Measurements from ENCODE around the gene KLK10. TPM values are rescaled to one million over a fixed set of nuclear protein-coding genes. Genes with fewer than 3 reads are reported as not detected.

Gene KLK10
- total RNA-seq, 1 experiment from 2014 or later, result 28.0 TPM

DNA sequence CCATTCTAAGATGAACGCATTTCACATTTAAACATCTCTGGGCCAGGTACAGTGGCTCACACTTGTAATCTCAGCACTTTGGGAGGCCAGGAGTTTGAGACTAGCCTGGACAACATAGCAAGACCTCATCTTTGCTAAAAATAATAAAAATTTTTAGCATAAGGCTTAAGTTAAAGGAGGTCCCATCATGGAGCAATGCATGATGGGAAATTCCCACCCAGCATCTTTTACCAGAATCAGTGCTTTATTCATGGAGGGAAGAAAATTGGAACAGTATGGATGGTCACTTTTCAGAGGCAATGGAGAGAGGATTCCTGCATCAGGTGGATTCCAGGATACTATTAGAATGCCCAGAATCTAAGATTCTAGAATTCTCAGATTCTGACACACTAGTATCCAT is 14.3 kb downstream of the KLK10 start:
- no peak for DNase-seq
- TF ChIP-seq, protein P1, sequence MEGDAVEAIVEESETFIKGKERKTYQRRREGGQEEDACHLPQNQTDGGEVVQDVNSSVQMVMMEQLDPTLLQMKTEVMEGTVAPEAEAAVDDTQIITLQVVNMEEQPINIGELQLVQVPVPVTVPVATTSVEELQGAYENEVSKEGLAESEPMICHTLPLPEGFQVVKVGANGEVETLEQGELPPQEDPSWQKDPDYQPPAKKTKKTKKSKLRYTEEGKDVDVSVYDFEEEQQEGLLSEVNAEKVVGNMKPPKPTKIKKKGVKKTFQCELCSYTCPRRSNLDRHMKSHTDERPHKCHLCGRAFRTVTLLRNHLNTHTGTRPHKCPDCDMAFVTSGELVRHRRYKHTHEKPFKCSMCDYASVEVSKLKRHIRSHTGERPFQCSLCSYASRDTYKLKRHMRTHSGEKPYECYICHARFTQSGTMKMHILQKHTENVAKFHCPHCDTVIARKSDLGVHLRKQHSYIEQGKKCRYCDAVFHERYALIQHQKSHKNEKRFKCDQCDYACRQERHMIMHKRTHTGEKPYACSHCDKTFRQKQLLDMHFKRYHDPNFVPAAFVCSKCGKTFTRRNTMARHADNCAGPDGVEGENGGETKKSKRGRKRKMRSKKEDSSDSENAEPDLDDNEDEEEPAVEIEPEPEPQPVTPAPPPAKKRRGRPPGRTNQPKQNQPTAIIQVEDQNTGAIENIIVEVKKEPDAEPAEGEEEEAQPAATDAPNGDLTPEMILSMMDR (conservative IDR thresholded peaks at IDR 0.05), result no peak
- TF ChIP-seq EZH2 (IDR thresholded peaks at IDR 0.05; ENCODE audit: low read depth), result no peak
- Histone ChIP-seq H3F3A (ENCODE audit: insufficient read depth, low read depth) (peaks cover 23% of the 10 kb centered on the region; the same call in 1 of the 2 replicates), H3K4me2 (no peak overlapping the region), H2AFZ (no peak overlapping the region), H3K4me1 (replicated peaks; ENCODE audit: insufficient read depth) (peaks cover 14% of the 10 kb centered on the region), H3K4me3 (no peak overlapping the region), H3K27ac (no peak overlapping the region), H3K27me3 (ENCODE audit: insufficient read depth, low read depth) (no peaks in the 10 kb centered on the region), H3K36me3 (ENCODE audit: low read depth) (no peaks in the 10 kb centered on the region), H3K79me2 (ENCODE audit: low read depth) (peaks cover 7% of the 10 kb centered on the region), H3K9me3 (ENCODE audit: insufficient read depth, low read depth) (no peaks in the 10 kb centered on the region), H4K20me1 (ENCODE audit: insufficient read depth) (no peaks in the 10 kb centered on the region), H3K9me2 (ENCODE audit: insufficient read depth) (no peaks in the 10 kb centered on the region)
- no TSS peak for BruUV-seq (replicated peaks)
- CTCF ChIA-PET, result no interaction called here
- intact Hi-C loops (cut with micrococcal nuclease; ENCODE audit: unreplicated experiment), result no loop called here
- POLR2A ChIA-PET (ENCODE audit: unreplicated experiment), result no interaction called here

GRCh38 chr19:51003316-51003715 is 16.2 kb downstream of the KLK10 start:
- no peak for DNase-seq
- no TSS peak for BruUV-seq (replicated peaks)
- CTCF ChIA-PET, result no interaction called here

GRCh38 chr19:51002542-51003311 is 16.8 kb downstream of the KLK10 start:
- Histone ChIP-seq H2AFZ (peak overlapping the region; percentile 77), H3K9me3 (ENCODE audit: insufficient read depth, low read depth) (no peaks in the 10 kb centered on the region), H3K27ac (peak overlapping the region; percentile 66), H3K36me3 (ENCODE audit: low read depth) (peaks cover 7% of the 10 kb centered on the region; the same call in 1 of the 2 replicates), H4K20me1 (ENCODE audit: insufficient read depth) (no peaks in the 10 kb centered on the region), H3K4me1 (replicated peaks; ENCODE audit: insufficient read depth) (peaks cover 8% of the 10 kb centered on the region), H3K4me2 (peak overlapping the region; percentile 93), H3K9me2 (ENCODE audit: insufficient read depth) (no peaks in the 10 kb centered on the region), H3K27me3 (ENCODE audit: insufficient read depth, low read depth) (no peaks in the 10 kb centered on the region), H3K79me2 (ENCODE audit: low read depth) (peaks cover 26% of the 10 kb centered on the region), H3F3A (ENCODE audit: insufficient read depth, low read depth) (peaks cover 19% of the 10 kb centered on the region; the same call in 1 of the 2 replicates), H3K4me3 (peak overlapping the region; percentile 64)
- DNase-seq, result peak; percentile 94 to 98
- intact Hi-C loops (cut with micrococcal nuclease; ENCODE audit: unreplicated experiment), result loop anchor here (1.0 kb wide), 2 partner anchors 51 to 72 kb away; no protein-coding TSS in a partner anchor
- POLR2A ChIA-PET (ENCODE audit: unreplicated experiment), result interaction anchor here (0.5 to 2.1 kb wide), 17 partner anchors 8 to 492 kb away, joined by 3 to 19 read pairs (median 5); partner anchors contain the start of genes JOSD2, KLK5 and KLK6
- TF ChIP-seq, protein P1 (conservative IDR thresholded peaks at IDR 0.05), result no peak
- TF ChIP-seq EZH2 (IDR thresholded peaks at IDR 0.05; ENCODE audit: low read depth), result no peak
- no TSS peak for BruUV-seq (replicated peaks)
- CTCF ChIA-PET, result interaction anchor here (0.5 to 2.6 kb wide), 6 partner anchors 14 to 617 kb away, joined by 3 to 20 read pairs (median 4); no protein-coding TSS in a partner anchor

More at GRCh38 chr19:51003316-51003715, 16.2 kb downstream of the KLK10 start:
- peaks cover 5% of the 10 kb centered on the region; the same call in 1 of the 2 replicates for H3K36me3 ChIP-seq (ENCODE audit: low read depth)
- peaks cover 19% of the 10 kb centered on the region; the same call in 1 of the 2 replicates for H3F3A ChIP-seq (ENCODE audit: insufficient read depth, low read depth)
- H3K27ac ChIP-seq, result no peak overlapping the region
- H2AFZ ChIP-seq, result no peak overlapping the region
- intact Hi-C loops (cut with micrococcal nuclease; ENCODE audit: unreplicated experiment), result no loop called here
- no peaks in the 10 kb centered on the region for H3K9me2 ChIP-seq (ENCODE audit: insufficient read depth)
- no peak overlapping the region for H3K4me2 ChIP-seq
- TF ChIP-seq, protein P1 (conservative IDR thresholded peaks at IDR 0.05), result no peak
- H3K27me3 ChIP-seq (ENCODE audit: insufficient read depth, low read depth), result no peaks in the 10 kb centered on the region
- POLR2A ChIA-PET (ENCODE audit: unreplicated experiment), result no interaction called here
- no peaks in the 10 kb centered on the region for H3K9me3 ChIP-seq (ENCODE audit: insufficient read depth, low read depth)
- H4K20me1 ChIP-seq (ENCODE audit: insufficient read depth), result no peaks in the 10 kb centered on the region
- H3K4me1 ChIP-seq (replicated peaks; ENCODE audit: insufficient read depth), result peaks cover 8% of the 10 kb centered on the region
- no peak overlapping the region for H3K4me3 ChIP-seq
- H3K79me2 ChIP-seq (ENCODE audit: low read depth), result peaks cover 23% of the 10 kb centered on the region

All from PC-9 (cell line).